ENCODE results near the gene FLVCR1.

- TF ChIP-seq, protein P1, sequence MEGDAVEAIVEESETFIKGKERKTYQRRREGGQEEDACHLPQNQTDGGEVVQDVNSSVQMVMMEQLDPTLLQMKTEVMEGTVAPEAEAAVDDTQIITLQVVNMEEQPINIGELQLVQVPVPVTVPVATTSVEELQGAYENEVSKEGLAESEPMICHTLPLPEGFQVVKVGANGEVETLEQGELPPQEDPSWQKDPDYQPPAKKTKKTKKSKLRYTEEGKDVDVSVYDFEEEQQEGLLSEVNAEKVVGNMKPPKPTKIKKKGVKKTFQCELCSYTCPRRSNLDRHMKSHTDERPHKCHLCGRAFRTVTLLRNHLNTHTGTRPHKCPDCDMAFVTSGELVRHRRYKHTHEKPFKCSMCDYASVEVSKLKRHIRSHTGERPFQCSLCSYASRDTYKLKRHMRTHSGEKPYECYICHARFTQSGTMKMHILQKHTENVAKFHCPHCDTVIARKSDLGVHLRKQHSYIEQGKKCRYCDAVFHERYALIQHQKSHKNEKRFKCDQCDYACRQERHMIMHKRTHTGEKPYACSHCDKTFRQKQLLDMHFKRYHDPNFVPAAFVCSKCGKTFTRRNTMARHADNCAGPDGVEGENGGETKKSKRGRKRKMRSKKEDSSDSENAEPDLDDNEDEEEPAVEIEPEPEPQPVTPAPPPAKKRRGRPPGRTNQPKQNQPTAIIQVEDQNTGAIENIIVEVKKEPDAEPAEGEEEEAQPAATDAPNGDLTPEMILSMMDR (IDR thresholded peaks at IDR 0.05) = no peak
- TF ChIP-seq POLR2A (IDR thresholded peaks at IDR 0.05) = no peak
These were observed 87.5 kb downstream of the FLVCR1 start for GRCh38 chr1:212945463-212946160.

Data from Peyer's patch (tissue), 4 donors.